Bronchial epithelial cell (primary cell): ENCODE results near the gene KDM3A. TPM values are rescaled to one million over a fixed set of nuclear protein-coding genes. Genes with fewer than 3 reads are reported as not detected.

Experiments
- DNase-seq: peaks from one replicate; pipeline ENCODE4 v3.0.0-alpha.2; 2010; ENCODE audit warnings: low read depth
- FAIRE-seq: peaks from 2 replicates; lab custom pipeline; 2011; peaks lifted over from hg19 to GRCh38; lab: Jason Lieb, UNC
- H3K27me3 ChIP-seq: 2 replicates; pipeline ENCODE4 v1.5.1; 2011; ENCODE audit warnings: low read length; ENCODE audit not compliant: control insufficient read depth, insufficient read depth
- H3K36me3 ChIP-seq: 2 replicates; pipeline ENCODE4 v1.5.1; 2011; ENCODE audit warnings: low read length; ENCODE audit not compliant: control insufficient read depth, insufficient read depth
- H3K4me3 ChIP-seq: 2 replicates; pipeline ENCODE4 v1.5.1; 2011; ENCODE audit warnings: mild to moderate bottlenecking, low read depth, low read length, control low read depth
- total RNA-seq: library from RNA; depleted of rRNA; stranded (reverse); fragments of >200 nt; gene quantifications from 2 replicates; pipeline ENCODE4 v1.2.1, GENCODE V29; 2014
- TF ChIP-seq, protein P1 (sequence below): IDR thresholded peaks from 2 replicates; pipeline ENCODE4 v1.5.1; 2011; ENCODE audit warnings: mild to moderate bottlenecking, moderate library complexity, low read length, control low read depth, inconsistent platforms; ENCODE audit not compliant: insufficient read depth, severe bottlenecking

KDM3A gene, protein sequence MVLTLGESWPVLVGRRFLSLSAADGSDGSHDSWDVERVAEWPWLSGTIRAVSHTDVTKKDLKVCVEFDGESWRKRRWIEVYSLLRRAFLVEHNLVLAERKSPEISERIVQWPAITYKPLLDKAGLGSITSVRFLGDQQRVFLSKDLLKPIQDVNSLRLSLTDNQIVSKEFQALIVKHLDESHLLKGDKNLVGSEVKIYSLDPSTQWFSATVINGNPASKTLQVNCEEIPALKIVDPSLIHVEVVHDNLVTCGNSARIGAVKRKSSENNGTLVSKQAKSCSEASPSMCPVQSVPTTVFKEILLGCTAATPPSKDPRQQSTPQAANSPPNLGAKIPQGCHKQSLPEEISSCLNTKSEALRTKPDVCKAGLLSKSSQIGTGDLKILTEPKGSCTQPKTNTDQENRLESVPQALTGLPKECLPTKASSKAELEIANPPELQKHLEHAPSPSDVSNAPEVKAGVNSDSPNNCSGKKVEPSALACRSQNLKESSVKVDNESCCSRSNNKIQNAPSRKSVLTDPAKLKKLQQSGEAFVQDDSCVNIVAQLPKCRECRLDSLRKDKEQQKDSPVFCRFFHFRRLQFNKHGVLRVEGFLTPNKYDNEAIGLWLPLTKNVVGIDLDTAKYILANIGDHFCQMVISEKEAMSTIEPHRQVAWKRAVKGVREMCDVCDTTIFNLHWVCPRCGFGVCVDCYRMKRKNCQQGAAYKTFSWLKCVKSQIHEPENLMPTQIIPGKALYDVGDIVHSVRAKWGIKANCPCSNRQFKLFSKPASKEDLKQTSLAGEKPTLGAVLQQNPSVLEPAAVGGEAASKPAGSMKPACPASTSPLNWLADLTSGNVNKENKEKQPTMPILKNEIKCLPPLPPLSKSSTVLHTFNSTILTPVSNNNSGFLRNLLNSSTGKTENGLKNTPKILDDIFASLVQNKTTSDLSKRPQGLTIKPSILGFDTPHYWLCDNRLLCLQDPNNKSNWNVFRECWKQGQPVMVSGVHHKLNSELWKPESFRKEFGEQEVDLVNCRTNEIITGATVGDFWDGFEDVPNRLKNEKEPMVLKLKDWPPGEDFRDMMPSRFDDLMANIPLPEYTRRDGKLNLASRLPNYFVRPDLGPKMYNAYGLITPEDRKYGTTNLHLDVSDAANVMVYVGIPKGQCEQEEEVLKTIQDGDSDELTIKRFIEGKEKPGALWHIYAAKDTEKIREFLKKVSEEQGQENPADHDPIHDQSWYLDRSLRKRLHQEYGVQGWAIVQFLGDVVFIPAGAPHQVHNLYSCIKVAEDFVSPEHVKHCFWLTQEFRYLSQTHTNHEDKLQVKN (N-terminal part only)
- 27.4 and 47.5 TPM in 2 replicates for total RNA-seq

DNA sequence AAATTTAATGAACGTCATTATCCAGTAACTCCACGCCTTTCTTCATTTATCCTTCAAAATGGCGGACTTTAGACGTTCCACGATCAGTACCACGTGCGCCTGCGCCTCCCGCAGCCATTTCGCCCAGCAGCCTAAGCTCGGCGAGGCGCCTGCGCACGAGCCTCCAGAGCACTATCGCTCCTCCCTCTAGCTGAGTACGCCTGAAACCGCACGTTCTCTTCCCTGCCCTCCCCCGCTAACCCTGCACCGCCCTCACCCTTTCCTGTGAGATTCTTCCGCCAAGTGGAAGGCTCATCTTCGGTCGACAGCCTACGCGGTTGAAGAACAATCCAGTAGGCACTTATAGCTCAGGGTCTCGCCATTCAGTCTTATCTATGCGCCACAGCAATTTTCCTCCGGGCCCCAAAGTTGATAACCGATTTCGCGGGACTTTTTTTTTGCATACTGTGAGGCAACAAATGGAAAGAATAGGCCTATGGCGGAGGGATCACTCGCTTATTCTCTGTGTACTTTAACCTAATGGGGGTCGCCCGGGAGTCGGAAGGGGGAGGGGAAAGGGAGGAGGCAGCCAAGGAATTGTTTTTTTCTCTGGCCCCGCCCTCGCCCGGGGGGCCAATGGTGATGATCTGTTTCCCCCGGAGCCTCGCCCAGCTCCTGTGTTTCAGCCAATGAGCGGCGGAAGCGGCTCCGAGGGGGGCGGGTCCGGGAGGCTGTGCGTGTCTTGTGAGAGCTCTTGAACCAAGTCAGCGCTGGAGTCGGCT lies at the start of gene KDM3A:
KDM3A (plus strand) TSS at position 741 of the 761 bp plus-strand sequence. CDS start 677 bp downstream, outside the sequence.
- FAIRE-seq (no peak), DNase-seq (peak; percentile 94)
- Histone ChIP-seq H3K27me3 (no peaks in the 10 kb centered on the region), H3K4me3 (peak within 1 kb of the TSS; percentile 57), H3K36me3 (peaks cover 5% of the 10 kb centered on the region)
- TF ChIP-seq, protein P1, sequence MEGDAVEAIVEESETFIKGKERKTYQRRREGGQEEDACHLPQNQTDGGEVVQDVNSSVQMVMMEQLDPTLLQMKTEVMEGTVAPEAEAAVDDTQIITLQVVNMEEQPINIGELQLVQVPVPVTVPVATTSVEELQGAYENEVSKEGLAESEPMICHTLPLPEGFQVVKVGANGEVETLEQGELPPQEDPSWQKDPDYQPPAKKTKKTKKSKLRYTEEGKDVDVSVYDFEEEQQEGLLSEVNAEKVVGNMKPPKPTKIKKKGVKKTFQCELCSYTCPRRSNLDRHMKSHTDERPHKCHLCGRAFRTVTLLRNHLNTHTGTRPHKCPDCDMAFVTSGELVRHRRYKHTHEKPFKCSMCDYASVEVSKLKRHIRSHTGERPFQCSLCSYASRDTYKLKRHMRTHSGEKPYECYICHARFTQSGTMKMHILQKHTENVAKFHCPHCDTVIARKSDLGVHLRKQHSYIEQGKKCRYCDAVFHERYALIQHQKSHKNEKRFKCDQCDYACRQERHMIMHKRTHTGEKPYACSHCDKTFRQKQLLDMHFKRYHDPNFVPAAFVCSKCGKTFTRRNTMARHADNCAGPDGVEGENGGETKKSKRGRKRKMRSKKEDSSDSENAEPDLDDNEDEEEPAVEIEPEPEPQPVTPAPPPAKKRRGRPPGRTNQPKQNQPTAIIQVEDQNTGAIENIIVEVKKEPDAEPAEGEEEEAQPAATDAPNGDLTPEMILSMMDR = no peak

DNA sequence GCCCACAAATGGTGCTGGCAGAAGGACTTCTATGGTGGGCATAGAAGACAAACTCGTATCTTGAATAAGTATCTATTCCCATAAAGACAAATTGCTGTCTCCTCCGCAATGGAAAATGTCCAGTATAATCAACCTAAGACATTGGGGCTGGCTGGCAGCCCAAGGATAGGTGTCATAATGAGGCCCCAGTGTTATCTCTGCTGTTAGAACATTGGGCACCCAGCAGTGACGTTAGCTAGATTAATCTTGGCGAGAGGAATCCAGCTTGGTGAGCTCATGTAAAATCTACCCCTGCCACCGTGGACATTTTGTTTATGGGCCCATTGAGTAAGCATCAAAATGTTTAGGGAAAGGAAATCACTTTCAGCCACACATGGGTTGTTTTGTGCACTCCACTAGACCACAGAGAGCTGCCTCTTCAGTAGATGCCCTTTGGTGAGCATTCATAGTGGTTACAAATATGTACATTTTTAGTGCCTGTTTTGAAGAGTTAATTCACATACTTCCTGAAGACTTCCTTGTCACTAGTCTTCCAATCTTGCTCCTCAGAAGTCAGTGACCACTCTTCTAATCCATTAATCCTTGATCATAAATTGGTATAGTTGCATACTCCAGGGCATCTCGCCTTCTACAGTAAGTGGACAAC lies 48.2 kb upstream of the KDM3A start:
- TF ChIP-seq, protein P1 = no peak
- H3K36me3 ChIP-seq = no peaks in the 10 kb centered on the region
- FAIRE-seq (no peak), DNase-seq (no peak)
- no peaks in the 10 kb centered on the region for H3K27me3 ChIP-seq
- H3K4me3 ChIP-seq = no peak overlapping the region

DNA sequence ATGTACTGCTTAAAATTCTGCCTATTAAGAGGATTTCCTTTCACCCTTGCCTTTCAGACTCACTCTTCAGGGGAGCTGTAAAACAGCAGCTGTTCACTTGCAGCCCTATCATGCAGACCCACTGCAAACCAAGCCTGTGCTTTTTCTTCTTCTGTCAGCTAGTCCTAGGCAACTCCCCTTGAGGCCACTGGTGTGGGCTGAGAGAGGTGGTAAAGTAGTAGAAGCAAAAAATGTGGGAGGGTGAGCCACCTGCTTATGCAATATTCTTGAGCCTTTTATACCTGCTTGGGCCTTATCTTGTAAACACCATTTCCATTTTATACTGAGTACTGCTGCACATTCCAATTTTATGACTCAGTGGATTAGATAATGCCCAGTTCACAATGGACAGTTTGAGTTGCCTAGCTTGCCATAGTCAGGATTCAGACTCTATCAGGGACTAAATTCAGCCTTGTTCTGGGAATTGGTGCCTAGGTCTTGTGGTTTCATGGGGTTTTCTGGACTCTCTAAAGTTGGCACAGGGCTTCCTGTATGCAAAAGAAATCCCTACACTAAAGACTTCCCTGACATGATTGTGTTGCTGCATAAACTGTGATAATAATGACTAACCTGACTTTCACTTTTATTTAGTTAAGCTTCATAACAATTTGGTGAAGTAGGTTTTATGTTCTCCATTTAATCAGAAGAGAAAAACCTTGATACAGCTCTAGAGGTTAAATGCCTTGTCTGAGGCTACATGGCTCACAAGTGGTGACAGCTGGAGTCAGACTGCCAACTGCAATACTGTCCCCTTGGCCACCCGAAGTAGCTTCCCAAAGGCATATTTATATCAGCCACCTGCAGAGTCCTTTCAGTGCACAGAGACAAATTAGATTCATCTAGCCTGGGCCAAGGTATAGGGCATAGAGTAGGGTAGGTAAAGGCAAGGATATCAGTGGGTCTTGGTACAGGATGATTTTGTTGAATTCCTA lies 47.4 kb upstream of the KDM3A start:
- DNase-seq (peak; percentile 87), FAIRE-seq (no peak)
- TF ChIP-seq, protein P1 = no peak
- H3K4me3 ChIP-seq = no peak overlapping the region
- no peaks in the 10 kb centered on the region for H3K36me3 ChIP-seq
- no peaks in the 10 kb centered on the region for H3K27me3 ChIP-seq

DNA sequence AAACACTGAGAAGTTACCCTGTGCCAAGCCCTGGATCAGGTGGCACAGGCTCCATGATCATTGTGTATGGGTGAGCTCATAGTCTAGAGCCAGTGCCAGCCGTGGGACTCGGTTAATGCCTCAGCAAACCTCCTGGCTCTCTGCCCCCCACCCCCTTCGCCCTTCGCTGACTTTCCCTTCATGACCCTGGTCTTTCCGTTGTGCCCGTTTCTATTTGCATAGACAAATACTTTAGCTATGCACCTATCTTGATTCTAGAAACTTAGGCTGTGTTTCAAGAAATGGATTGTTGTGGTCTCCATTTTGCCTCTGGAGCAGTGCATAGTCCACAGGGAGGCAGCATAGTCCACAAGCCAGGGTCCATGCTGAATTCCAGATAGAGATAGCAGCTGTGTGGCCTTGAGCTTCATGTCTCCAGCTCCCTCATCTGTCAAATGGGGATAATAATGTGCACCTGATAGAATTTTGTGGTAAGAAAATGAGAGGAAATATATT lies 44.8 kb upstream of the KDM3A start:
- peak; percentile 57 for DNase-seq
- Histone ChIP-seq H3K4me3 (no peak overlapping the region), H3K27me3 (peaks cover 3% of the 10 kb centered on the region), H3K36me3 (no peaks in the 10 kb centered on the region)
- no peak for FAIRE-seq
- TF ChIP-seq, protein P1 = peak; percentile 71
